GM19025 (cell line): ENCODE measurements around the gene SORCS2.

Experiments used
- ATAC-seq: cut with Tn5 transposase; IDR thresholded peaks from one replicate; pipeline ENCODE4 v1.9.1; 2021; ENCODE audit warnings: mild to moderate bottlenecking, low read depth, moderate library complexity; ENCODE audit not compliant: unreplicated experiment

Gene SORCS2

DNA sequence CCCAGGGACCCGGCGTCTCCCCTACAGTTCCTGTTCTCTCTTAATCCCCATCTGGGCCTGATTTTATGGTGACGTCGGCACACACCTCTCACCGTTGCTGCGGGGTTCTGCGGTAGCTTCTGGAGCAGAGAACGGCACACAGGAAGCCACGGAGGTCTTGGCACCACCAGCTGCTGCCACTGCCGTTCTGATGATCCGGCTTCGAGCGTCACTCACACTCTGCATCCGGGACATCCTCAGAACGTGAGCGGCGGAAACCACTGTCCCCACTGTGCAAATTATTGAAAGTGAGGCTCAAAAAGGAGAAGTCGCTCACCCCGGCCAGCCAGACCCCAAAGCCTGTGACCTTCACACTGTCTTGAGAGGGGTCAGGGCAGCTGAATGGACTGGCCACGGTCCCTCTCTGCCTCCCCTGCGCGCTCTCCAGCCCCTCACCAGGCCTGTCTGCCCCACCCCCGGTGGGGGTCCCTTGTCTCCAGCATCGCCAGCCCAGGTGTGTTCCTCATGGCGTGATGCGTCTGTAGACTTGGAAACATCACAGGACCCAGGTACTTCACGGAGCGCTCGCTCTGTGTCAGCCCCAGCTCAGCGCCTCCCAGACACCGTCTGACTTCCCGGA, 546.2 kb downstream of the SORCS2 start:
- no peak for ATAC-seq

DNA sequence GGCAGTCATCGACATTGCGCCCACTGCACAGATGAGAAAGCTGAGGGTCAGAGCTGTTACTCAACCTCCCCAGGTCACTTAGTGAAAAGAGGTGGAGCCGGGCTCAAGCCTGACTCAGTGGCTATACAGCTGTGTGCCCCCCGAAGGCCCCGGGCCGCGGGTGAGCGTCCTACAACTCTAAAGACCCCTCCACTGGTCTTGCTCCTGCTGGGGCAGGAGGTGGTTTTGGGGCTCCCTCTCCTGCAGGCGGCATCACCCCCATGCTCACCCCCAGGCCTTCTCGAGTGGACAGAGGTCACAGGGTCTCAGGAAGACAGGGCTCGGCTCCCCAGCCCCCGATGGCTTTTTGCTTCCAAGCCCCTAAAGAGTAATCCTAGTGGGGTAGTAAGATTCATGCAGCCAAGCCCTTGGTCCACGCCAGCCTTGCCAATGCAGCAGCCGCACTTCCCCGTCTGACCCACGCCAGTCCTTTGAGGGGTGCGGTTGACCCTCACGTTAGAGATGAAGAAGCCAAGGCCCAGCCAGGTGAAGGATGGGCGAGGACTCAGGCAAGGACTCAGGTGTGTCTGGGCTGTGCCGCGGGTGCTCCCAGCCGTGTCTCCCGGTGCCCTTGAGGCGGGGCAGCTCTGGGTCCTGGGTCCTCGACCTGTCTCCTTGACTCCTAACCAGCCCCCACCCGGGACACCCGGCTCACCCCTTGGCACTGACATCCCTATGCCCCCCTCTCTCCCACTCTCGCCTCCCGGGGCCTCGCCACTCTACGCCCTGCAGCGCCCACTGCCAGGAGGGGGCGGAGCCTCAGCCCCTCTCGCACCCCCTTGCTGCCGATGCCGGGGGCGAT, 547.0 kb downstream of the SORCS2 start:
- ATAC-seq, result no peak

DNA sequence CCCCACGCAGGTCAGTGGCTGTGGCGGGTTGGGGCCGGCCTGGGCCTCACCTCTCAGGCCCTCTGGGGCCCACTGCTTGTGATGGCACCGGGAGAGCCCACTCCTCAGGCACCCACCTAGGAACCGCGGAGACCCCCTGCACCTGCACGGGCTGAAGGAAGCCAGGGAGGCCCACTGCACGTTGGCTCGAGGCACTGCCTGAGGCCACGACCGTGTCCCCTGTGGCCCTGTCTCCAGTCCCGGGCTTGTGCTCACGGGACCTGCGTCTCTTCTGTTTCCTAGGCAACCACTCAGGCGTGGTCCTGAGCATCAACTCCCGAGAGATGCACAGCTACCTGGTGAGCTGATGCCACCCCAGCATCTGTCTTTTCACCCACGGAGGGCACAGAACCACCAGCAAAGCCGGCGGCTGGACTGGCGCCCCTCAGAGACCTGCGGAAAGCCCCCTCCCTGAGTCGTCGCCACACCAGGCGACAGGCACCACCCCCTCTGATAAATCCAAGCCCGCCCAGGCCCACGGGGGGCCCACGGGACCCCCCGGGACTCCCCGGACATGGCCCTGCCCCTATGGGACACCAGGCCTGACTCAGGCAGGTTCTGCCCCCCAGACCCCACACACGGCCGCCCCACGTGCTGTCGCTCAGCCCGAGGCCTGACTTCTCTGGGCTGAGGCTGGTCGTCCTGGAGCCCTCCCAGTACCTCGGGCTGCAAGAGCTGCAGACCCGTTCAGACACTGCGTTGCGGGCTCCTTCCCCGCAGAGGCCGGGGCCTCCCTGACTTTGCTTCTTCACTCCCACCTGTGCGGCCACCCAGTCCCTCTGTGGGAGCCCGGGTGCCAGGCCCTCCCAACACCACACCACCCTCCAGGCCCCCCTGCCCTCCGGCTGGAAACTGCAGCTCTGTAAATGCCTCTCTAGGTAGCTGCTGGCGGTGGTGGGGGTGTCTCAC, 547.9 kb downstream of the SORCS2 start:
- ATAC-seq, result no peak

DNA sequence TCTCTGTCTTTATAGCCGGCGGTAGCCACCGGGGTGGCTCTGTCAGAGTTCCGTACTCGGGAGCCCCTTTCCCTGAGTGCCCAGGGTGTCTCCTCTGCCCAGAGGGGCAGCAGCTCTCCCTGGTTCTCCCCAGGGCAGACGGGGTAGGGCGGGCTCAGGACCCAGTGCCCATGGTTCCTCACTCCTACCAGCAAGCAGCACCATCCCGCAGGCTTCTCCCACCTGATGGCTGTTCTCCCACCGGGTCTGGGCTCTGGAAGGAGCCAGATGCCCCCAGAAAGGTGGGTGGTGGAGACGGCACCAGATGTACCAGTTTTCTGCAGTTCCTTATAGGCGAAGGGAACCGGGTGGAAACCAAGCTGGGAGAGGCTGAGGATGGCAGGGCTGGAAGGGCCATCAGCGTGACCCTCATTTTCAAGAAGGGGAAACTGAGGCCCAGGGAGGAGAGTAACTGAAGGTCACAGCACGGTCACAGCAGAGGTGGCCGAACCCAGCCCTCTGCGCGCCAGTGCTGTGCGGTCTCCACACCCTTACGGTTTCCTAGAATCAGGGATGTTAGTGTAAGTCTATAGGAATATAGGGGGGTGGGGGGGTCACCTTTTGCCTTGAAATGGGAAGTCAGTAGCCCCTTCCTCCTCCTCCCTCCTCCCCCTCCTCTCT, 548.7 kb downstream of the SORCS2 start:
- no peak for ATAC-seq

DNA sequence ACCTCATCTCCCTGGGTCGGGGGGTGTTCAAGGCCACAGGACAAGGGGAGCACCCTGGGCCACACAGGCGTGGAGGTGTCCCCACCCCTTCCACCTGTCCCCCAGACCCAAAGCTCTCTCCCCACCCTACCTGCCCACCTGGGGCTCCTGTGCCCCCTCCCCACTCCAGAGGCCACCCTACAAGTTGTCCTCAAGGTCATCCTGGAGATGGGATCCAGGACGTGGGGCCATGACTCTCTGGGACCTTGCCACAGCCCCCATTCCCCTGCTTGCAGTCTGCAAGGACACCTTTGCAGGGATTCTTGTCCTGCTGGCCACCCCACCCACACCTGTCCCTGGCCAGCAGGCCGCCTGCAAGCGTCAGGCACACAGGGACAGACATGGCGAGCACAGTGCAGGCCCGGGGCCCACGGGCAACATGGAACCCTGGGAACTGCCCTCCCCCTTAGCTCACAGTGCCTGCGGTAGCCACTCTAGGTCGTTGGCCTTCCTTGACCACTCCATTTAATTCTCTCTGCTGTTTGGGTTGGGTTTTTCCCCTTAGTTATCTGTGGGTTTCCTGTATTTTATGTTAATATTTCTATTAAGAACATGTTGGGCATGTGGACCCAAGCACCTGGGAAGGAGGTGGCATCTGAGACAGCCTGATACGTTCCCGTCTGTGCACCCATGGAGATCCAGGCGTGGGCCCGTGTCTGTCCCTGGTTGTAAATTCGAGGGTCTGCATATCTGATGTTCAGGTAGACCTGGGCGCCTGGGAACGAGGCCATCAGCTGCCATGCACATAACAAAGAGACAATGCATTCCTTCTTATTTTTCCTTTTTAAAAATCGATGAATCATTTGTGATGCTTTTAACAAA, 549.8 kb downstream of the SORCS2 start:
- no peak for ATAC-seq

DNA sequence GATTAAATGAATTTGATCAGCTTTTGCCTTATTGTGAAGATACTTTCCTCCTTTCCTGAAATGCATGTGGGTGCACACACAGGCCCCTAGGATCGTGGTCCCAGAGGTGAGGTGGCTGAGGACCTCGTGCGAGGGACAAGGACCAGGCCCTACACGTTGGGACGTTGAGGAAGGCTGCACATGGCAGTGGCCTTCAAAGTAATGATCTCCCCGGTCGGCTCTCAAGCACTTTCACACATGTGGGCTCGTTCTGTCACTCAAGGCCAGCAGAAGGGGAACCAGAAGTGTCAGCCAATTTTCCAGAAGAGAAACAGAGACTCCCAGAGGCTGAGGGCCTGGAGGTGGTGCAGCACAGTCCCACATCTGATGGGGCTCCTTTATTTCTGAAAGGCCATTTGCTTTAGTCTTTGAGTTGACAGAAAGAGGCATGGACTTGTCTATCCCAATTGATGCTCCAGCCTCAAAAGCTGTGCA, 550.5 kb downstream of the SORCS2 start:
- ATAC-seq, result no peak

DNA sequence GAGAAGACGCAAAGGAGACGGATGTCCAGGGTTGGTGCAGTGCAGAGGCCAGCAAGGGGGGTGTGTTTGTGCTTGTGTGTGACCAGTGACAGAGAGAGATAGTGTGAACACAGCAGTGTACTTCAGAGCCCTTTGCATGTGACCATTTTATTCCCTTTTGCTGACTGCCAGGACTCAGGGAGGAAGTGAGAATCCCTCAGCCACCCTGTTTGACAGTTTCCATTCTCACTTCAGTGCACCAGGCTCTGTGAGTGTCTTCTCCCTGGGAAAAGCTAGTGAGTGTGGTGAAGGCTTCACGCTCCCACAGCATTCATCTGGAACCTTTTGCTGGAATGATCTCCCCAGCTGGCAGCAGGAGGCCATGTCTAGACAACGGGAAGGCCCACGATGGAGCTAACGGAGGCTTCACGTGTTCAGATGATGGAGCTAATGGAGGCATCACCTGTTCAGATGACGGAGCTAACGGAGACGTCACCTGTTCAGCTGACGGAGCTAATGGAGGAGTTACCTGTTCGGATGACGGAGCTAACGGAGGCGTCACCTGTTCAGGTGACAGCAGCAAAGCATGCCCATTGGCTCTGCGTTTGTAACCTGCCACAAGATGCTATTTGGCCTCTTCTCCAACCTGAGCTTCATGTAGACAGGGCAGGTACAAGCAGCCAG, 551.9 kb downstream of the SORCS2 start:
- no peak for ATAC-seq

DNA sequence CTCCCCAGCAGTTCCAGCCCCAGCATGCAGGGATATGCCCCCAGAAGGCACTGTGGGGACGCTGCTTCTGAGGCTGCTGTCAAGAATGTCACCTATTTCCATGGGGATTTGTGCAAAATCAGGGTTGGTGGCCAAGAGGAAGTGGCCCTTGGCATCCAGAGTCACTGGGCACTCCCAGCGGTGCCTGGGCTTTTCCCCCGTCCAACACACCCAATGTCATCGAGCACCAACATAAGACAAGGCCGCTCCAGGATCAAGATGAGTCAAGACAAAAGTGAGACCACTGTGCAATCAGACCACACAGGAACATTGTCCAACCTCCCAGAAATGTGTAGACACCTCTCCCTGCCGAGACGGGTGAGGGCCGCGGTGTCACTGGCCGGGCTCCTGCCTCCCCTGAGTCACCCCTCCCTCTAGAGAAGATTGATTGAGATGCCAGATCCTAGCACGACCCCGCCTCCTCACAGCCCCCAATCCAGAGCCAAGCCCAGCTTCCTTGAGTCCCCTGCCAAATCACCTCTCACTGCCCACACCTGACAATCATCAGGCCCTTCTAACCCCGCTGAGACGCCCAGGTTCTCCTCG, 553.1 kb downstream of the SORCS2 start:
- no peak for ATAC-seq

DNA sequence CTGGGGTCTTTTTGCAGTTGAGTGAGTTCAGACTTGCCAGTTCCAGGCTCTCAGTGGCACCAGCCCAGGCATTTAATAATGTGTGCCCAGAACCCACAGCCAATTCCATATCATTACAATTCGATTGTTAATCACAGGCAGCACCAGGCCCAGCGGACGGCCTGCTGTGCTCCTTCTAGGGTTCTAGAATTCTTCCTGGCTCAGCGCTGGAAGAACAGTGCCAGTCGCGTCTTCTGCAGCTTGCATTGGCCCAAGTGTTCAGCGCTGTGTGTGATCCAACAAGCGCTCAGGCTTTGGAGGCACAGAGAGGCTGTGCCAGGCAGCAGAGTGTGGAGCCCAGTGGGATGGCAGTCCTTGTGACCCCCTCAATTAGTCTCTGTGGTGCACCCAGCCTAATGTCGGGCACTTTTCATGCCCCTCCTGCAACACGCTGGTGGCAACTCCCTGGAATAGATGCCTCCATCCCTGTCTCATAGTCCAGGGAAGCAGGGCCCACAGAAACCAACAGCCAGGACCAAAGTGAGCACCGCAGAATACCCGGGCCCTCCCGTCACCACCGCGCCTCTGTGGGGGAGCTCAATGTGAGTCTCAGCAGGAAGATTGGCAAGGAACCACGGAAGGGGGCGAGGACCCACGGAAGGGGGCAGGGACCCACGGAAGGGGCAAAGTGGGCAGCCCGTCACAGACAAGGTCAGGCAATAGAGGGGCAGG, 554.2 kb downstream of the SORCS2 start:
- ATAC-seq, result no peak

DNA sequence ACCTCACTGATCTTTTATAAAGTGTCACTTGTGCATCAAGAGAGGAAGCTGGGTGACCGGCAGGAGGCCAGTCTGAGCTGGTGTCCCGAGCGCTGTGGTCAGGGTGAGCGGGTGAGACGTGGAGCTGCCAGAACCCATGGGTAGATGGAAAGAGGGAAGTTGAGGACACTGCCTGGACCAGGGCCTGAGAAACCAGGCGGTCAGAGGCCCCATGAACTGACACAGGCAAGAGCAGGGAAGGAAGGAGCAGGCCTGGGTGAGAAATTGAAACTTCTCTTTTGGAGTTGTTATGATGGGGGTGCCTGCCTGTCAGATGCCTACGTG, 554.7 kb downstream of the SORCS2 start:
- ATAC-seq, result no peak

DNA sequence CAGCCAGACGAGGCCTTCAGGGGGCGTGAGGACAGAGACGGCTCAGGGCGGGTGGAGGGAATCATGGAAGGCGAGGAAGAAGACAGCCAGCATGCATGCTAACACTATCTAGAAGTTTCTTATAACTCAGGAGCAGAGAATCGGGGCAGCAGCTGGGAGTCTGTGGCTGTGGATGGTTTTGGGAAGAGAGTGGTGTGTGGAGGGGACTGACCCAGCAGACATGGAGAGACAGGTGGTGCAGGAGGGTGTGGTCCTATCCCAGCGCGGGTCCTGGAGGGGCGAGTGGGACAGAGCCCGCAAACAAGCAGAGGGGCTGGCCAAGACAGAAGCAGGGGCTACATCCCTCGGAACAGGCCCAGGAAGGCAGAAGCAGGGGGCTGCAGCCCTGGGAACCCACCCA, 555.2 kb downstream of the SORCS2 start:
- ATAC-seq, result no peak

DNA sequence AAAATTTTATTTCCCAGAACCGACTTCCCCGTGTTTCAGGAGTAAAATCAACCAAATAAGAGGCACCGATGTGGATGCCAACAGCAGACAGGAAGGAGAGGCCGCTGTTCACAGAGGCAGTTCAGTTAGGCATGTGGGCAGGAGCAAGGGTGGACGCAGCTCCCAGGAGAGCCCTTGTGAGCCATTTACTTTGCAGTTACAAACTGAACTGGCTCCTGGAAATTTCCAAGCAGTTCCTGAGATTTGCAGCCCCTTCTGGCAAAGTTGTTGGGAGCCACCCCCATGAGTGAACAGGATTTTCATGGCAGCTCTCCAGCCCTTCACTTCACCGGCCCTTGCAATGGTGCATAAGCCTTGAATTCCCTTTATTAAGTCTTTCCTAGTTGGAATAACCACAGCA, 558.2 kb downstream of the SORCS2 start:
- ATAC-seq, result no peak

DNA sequence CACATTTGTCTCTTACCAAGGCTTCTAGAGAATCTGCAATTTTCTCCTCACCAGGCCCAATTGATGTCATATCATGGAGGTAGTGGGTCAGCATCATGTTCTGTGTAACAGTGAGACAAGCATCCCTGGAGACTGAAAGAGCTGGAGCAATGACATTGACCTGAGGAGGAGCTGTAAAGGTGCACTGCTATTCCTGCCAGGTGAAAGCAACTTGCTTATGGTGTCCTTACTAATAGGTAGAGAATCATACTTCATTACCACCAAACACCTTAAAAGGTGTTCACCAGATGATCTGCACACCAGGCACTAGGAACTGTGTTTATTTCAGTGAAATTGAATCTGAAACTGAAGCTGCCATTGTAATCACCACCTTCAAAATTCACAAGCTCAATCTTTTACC, 558.6 kb downstream of the SORCS2 start:
- ATAC-seq, result no peak

DNA sequence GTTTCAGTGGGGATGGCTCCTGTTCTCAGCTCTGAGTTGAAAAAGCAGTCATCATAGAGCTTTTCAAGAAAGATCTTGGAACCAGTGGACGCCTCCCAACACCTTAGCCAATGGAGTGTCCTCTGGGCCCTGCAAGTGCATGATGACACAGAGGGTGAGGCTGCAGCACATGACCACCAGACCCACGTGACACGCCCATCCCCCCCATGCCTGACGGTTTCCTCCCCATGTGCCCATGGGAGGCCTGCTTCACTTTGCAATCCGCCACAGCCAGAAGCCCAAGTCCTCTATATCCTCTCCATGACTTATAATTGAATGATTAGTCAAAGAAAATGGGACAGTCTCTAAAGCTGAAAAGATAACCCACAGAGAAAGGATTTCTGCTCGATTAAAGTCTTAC, 560.3 kb downstream of the SORCS2 start:
- no peak for ATAC-seq

DNA sequence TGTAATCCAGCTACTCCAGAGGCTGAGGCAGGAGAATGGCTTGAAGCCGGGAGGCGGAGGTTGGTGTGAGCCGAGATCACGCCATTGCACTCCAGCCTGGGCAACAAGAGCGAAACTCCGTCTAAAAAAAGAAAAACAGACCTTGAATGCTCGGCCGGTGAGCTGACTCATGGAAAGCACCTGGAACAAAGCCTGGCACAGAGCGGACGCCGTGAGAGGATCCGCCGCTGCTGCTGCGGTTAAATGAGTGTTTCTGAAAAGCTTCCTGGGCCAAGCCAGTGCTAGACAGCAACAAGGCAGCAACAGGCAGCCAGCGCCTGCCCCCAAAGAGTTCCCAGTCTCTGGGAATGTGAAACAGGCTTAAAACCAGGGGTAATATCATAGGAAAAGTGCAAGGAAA, 560.9 kb downstream of the SORCS2 start:
- no peak for ATAC-seq

DNA sequence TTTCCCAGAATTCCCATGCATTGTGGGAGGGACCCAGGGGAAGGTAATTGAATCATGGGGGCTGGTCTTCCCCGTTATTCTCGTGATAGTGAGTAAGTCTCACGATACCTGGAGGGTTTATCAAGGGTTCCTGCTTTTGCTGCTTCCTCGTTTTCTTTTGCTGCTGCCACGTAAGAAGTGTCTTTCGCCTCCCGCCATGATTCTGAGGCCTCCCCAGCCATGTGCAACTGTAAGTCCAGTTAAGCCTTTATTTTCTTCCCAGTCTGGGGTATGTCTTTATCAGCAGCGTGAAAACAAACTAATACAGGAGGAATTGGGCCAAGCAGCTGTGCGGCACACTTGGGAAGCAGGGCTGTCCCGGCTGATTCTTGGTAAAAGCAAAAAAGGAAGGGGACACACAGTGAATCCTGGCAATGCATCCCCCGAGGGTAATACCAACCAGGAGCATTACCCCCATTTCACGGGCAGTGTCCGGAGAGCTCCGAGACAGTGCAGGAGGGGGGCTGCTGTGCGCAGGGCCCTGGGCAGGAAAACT, 561.7 kb downstream of the SORCS2 start:
- no peak for ATAC-seq

DNA sequence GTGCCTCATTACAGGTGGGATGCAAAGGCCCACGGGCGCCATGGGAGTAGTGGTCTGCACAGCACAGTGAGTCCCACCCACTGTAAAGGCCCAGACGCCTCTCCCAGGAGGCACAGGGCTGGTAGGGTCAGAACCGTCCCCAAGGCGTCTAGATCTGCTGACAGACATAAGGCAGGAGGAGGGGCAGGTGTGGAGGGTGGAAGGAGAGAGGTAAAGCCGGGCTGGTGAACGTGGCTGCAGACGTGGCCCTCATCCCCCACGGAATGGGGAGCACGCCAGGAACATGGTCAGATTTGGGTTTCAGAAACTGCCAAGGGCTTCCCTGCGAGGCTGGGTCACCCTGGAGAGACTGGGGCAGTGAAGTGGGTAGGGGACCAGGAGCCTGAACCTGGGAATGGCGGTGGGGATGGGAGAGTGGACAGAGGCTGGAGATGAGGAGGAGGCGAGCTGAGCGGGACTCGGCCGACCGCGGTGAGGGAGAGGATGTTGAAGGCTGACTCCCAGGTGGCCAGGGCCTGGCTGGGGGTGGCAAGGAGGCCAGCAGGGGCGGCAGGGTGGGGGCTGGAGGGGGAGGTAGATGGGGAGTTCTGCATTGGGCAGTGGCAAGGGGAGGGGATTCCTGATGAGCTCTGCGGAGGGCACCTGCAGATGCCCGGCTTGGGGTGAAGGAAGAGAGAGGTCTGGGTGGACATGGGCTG, 562.4 kb downstream of the SORCS2 start:
- no peak for ATAC-seq
